SK-N-MC (cell line): ENCODE results near the gene GNAQ.

Experiments used
- EZH2 ChIP-seq: fragments of 200-600 bp; sonication (generic); IDR thresholded peaks from one replicate; pipeline ENCODE4 v1.6.1; 2017; ENCODE audit warnings: antibody characterized with exemption
- POLR2AphosphoS5 ChIP-seq: IDR thresholded peaks from 2 replicates; pipeline ENCODE4 v1.6.1; 2012; ENCODE audit warnings: mild to moderate bottlenecking, low read depth, low read length, borderline replicate concordance

- TF ChIP-seq POLR2AphosphoS5 = no peak
- no peak for TF ChIP-seq EZH2
Measured at GRCh38 chr9:77975806-77976205, 55.8 kb downstream of the GNAQ start.
